DND-41 (cell line): ENCODE measurements around the gene MEG3.

Source experiments
- ATAC-seq: fragments of 200-7000 bp; cut with Tn5 transposase; 3 replicates; pipeline ENCODE4 v1.9.1; 2021; ENCODE audit warnings: low read depth; ENCODE audit not compliant: insufficient read depth
- DNase-seq: peaks from one replicate; pipeline ENCODE4 v3.0.0-alpha.2; 2020
- H2AFZ ChIP-seq: 2 replicates; pipeline ENCODE4 v1.6.0; 2012; ENCODE audit warnings: low read depth, low read length
- H3K27ac ChIP-seq: 2 replicates; pipeline ENCODE4 v1.5.1; 2012; ENCODE audit warnings: low read length, inconsistent platforms
- H3K27me3 ChIP-seq: fragments of 200-600 bp; sonication (generic); 2 replicates; pipeline ENCODE4 v1.6.0; 2012; ENCODE audit warnings: low read length, mild to moderate bottlenecking, inconsistent platforms; ENCODE audit not compliant: insufficient read depth, poor library complexity
- H3K36me3 ChIP-seq: 2 replicates; pipeline ENCODE4 v1.5.1; 2012; ENCODE audit warnings: low read length, inconsistent platforms; ENCODE audit not compliant: insufficient read depth
- H3K4me1 ChIP-seq: 2 replicates; pipeline ENCODE4 v1.5.1; 2012; ENCODE audit warnings: mild to moderate bottlenecking, low read length; ENCODE audit not compliant: insufficient read depth
- H3K4me2 ChIP-seq: 2 replicates; pipeline ENCODE4 v1.6.0; 2012; ENCODE audit warnings: mild to moderate bottlenecking, moderate library complexity, low read length, inconsistent platforms; ENCODE audit not compliant: insufficient read depth
- H3K4me3 ChIP-seq, 2 experiments: fragments of 200-600 bp in 1 of 2; shearing (Covaris generic) in 1 of 2; 2 replicates each; pipeline ENCODE4 v1.5.1; 2012 to 2016; ENCODE audit warnings: inconsistent platforms in 2 of 2, low read length in 2 of 2, mild to moderate bottlenecking in 2 of 2, low read depth in 1 of 2, moderate library complexity in 1 of 2
- H3K79me2 ChIP-seq: 2 replicates; pipeline ENCODE4 v1.6.0; 2012; ENCODE audit warnings: low read length, inconsistent platforms; ENCODE audit not compliant: insufficient read depth
- H3K9ac ChIP-seq: 2 replicates; pipeline ENCODE4 v1.6.0; 2012; ENCODE audit warnings: low read depth, mild to moderate bottlenecking, inconsistent platforms, low read length, moderate library complexity
- H3K9me3 ChIP-seq: 2 replicates; pipeline ENCODE4 v1.5.1; 2012; ENCODE audit warnings: low read length, moderate library complexity, mild to moderate bottlenecking, inconsistent platforms; ENCODE audit not compliant: insufficient read depth, severe bottlenecking
- H4K20me1 ChIP-seq: 2 replicates; pipeline ENCODE4 v1.6.0; 2012; ENCODE audit warnings: low read length; ENCODE audit not compliant: insufficient read depth
- EZH2 ChIP-seq: IDR thresholded peaks from 3 replicates; pipeline ENCODE4 v1.6.1; 2012; ENCODE audit warnings: borderline replicate concordance, low read depth, mild to moderate bottlenecking, moderate library complexity, low read length, inconsistent platforms; ENCODE audit not compliant: severe bottlenecking
- TF ChIP-seq, protein P1 (sequence below): IDR thresholded peaks from 2 replicates; pipeline ENCODE4 v1.5.1; 2012; ENCODE audit warnings: borderline replicate concordance, low read length, moderate library complexity, mild to moderate bottlenecking; ENCODE audit not compliant: poor library complexity, severe bottlenecking; ENCODE audit errors: extremely low read depth

MEG3 gene

DNA sequence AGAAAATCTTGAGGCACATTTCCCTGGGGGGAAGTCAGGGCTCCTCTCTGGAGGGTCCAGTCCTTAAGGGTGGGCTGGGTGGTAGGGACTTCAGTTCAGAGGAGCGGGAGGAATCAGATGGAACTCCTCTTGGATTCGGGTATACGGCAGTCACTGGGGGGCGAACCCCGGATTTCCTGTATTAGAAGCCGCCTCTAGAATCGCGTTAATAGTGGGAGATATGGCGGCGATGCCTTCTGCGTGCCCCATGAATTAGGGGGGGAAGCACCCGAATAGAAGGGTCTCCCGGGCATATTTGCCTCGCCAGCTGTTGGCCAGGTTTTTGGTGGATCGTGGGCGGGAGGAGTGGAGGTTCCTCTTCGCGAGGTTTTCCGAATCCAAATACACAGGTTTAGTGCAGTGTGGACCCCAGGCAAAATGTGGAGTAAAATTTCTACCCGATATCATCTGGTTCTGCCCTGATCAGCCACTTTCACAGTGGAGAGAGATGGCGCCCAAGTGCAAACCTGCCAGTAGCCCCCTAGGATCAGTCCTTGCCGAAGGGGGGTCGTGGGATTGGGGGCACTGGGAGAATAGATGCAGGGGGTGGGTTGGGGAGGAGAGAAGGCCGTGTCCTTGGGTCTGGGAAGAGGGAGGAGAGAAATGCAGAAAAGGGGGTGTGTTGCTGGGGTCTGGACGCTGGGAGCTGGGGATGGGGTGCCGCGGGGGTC is 628 bp downstream of the MEG3 start:
- DNase-seq = no peak

DNA sequence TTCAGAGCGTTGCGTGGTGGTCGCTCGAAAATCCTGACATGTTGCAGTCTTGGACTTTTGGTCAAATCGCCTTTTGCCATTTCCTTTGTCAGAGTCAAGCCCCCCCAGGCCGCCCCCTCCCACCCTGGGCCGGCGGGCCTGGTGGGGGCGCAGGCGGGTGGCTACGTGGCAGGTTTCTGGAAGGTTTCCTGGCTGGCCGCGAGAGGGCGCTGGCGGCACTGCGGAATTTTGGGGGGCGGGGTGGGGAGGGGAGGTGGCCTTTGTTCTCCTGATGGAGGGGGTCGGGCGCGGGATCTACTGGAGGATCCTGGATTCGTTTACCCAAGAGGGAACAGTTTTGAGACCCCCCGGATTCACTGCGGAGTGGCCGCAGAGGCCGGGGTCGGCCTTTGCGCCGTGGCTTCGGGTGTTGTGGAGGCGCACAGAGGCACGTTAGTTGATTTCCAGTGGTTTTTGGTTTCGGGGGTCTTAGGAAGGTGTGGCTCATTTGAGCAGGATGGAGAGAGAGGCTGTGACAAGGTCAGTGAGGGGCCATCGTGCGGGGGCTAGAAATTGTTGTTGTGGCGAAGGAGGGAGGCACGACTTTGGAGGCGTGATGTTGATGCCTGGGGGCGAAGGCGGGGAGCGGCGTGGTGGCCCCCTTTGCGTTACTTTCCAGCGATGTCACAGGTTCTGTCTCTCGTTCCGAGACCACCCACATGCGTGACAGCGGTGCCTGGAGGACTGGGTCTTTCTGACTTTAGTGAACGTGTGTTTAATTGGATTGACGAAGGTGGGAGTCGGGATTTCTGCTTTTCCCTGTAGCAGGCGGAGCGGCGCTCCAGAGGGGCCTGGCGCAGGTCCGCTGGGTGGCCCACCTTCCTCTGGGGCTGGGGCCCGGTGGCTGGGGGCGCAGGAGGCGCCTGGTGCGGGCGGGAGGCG is 1.4 kb downstream of the MEG3 start:
- Histone ChIP-seq H4K20me1 (no peaks in the 10 kb centered on the region), H3K4me1 (no peaks in the 10 kb centered on the region), H3K79me2 (no peaks in the 10 kb centered on the region), H3K9me3 (peaks cover 13% of the 10 kb centered on the region), H3K27me3 (peaks cover 4% of the 10 kb centered on the region), H3K4me3 (no peak overlapping the region), H3K27ac (no peak overlapping the region), H2AFZ (no peak overlapping the region), H3K9ac (no peak overlapping the region), H3K36me3 (no peaks in the 10 kb centered on the region), H3K4me2 (no peak overlapping the region)
- DNase-seq (no peak), ATAC-seq (no peak)
- no peak for TF ChIP-seq EZH2
- TF ChIP-seq, protein P1, sequence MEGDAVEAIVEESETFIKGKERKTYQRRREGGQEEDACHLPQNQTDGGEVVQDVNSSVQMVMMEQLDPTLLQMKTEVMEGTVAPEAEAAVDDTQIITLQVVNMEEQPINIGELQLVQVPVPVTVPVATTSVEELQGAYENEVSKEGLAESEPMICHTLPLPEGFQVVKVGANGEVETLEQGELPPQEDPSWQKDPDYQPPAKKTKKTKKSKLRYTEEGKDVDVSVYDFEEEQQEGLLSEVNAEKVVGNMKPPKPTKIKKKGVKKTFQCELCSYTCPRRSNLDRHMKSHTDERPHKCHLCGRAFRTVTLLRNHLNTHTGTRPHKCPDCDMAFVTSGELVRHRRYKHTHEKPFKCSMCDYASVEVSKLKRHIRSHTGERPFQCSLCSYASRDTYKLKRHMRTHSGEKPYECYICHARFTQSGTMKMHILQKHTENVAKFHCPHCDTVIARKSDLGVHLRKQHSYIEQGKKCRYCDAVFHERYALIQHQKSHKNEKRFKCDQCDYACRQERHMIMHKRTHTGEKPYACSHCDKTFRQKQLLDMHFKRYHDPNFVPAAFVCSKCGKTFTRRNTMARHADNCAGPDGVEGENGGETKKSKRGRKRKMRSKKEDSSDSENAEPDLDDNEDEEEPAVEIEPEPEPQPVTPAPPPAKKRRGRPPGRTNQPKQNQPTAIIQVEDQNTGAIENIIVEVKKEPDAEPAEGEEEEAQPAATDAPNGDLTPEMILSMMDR = no peak

More for the DNA sequence above, 628 bp downstream of the MEG3 start:
- Histone ChIP-seq H2AFZ (no peak overlapping the region), H3K27ac (no peak overlapping the region), H3K9ac (no peak overlapping the region), H3K27me3 (peaks cover 4% of the 10 kb centered on the region), H3K4me1 (no peaks in the 10 kb centered on the region), H3K36me3 (no peaks in the 10 kb centered on the region), H3K4me2 (no peak overlapping the region), H3K79me2 (no peaks in the 10 kb centered on the region), H4K20me1 (no peaks in the 10 kb centered on the region), H3K4me3 (no peak overlapping the region), H3K9me3 (peaks cover 13% of the 10 kb centered on the region)
- TF ChIP-seq EZH2 = no peak
- TF ChIP-seq, protein P1 = no peak
- no peak for ATAC-seq

DNA sequence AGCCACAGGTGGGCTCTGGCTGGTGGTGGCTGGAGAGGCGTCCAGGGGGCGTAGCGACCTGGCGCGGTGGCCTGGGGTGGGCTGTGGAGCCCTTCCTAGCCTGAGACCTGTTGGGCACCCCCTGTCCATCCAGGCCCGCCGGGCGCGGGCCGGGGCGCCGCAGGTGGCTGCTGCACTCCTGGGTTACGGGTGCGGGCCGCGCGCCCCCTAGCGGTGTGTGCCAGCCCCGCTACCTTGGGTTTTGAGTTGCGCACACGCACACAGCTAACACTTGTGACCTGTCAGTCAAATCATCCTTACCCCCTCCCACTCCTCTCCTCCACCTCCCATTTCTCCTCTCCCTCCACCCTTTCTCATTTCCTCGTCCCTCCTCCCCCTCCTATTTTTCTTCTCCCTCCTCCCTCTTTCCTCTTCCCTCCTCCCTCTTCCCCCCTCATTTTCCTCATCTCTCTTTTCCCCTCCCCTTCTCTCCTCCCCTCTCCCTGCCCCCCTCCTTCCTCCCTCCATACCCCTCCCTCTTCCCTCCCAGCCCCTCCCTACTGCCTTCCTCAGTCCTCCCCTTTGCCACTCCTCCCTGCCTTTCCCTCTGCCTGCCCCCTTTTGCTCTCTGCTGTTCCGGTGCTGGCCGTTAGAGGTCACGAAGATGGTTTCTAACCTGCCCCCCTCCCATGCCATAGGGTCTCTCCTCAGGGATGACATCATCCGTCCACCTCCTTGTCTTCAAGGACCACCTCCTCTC is 2.3 kb downstream of the MEG3 start:
- H3K4me3 ChIP-seq = no peak overlapping the region
- H3K36me3 ChIP-seq = no peaks in the 10 kb centered on the region
- no peak overlapping the region for H3K9ac ChIP-seq
- DNase-seq = no peak
- no peak overlapping the region for H3K27ac ChIP-seq
- H3K79me2 ChIP-seq = no peaks in the 10 kb centered on the region
- H3K4me2 ChIP-seq = no peak overlapping the region
- H4K20me1 ChIP-seq = no peaks in the 10 kb centered on the region
- no peak for ATAC-seq
- peaks cover 13% of the 10 kb centered on the region for H3K9me3 ChIP-seq
- peaks cover 4% of the 10 kb centered on the region for H3K27me3 ChIP-seq
- no peaks in the 10 kb centered on the region for H3K4me1 ChIP-seq
- H2AFZ ChIP-seq = no peak overlapping the region
- TF ChIP-seq, protein P1 = no peak
- no peak for TF ChIP-seq EZH2
